K562 (cell line): Measurements from ENCODE around the gene TLE4.

Experiments
- MTA3 ChIP-seq: fragments of 450-650 bp; formaldehyde crosslinking; IDR thresholded peaks from 2 replicates; pipeline ENCODE4 v1.6.1; 2017; ENCODE audit warnings: mild to moderate bottlenecking, borderline replicate concordance
- REST ChIP-seq, 2 experiments: fragments of 450-650 bp; formaldehyde crosslinking in 1 of 2; IDR thresholded peaks; 2 replicates each; pipeline versions ENCODE4 v1.4.0 to v1.6.1; 2014 to 2020; ENCODE audit warnings: mild to moderate bottlenecking in 2 of 2, borderline replicate concordance in 1 of 2, low read depth in 1 of 2

- TF ChIP-seq REST (IDR thresholded peaks at IDR 0.05; ENCODE audit: borderline replicate concordance) (no peak), REST (CRISPR knock-in tag; IDR thresholded peaks at IDR 0.05; ENCODE audit: low read depth) (no peak), MTA3 (no peak)
Measured at GRCh38 chr9:79689576-79689975, 117.8 kb downstream of the TLE4 start.
